K562 (cell line): ENCODE results near the gene NOLC1. TPM values are rescaled to one million over a fixed set of nuclear protein-coding genes. Genes with fewer than 3 reads are reported as not detected.

Experiments used
- ARID2 ChIP-seq: fragments of 450-650 bp; IDR thresholded peaks from 2 replicates; pipeline ENCODE4 v1.6.1; 2017; ENCODE audit warnings: antibody characterized with exemption, mild to moderate bottlenecking
- CBX2 ChIP-seq: fragments of 200-600 bp; sonication (generic); IDR thresholded peaks from one replicate; pipeline ENCODE4 v1.6.1; 2012; ENCODE audit warnings: mild to moderate bottlenecking, low read length, inconsistent platforms; ENCODE audit not compliant: insufficient read depth, poor library complexity, severe bottlenecking
- CHD4 ChIP-seq: fragments of 200-600 bp; sonication (generic); IDR thresholded peaks from 3 replicates; pipeline ENCODE4 v1.6.1; 2012; ENCODE audit warnings: low read depth, mild to moderate bottlenecking, mixed read lengths, low read length, inconsistent platforms; ENCODE audit not compliant: insufficient read depth, insufficient replicate concordance, poor library complexity, severe bottlenecking
- E2F4 ChIP-seq: sonication (generic); formaldehyde crosslinking; IDR thresholded peaks from 2 replicates; pipeline ENCODE4 v1.8.0; 2022; ENCODE audit warnings: mild to moderate bottlenecking, low read depth, missing genetic modification reagents
- ELF2 ChIP-seq: fragments of 250-450 bp; sonication (Bioruptor Pico); IDR thresholded peaks from 2 replicates; pipeline ENCODE4 v1.5.0; 2021; ENCODE audit warnings: mild to moderate bottlenecking
- FOSL1 ChIP-seq: fragments of 200-800 bp; sonication (Bioruptor generic); conservative IDR thresholded peaks from 2 replicates; pipeline ENCODE4 v1.6.1; 2016; ENCODE audit warnings: missing genetic modification characterization, missing compliant biosample characterization
- GATA2 ChIP-seq: sonication (generic); formaldehyde crosslinking; IDR thresholded peaks from 2 replicates; pipeline ENCODE4 v1.4.0; 2020; ENCODE audit warnings: mild to moderate bottlenecking, missing genetic modification reagents
- GTF2A2 ChIP-seq: IDR thresholded peaks from 2 replicates; pipeline ENCODE4 v1.6.1; 2016; ENCODE audit warnings: mild to moderate bottlenecking, missing genetic modification characterization, missing compliant biosample characterization
- HEY1 ChIP-seq: fragments of 250-450 bp; sonication (Bioruptor Pico); IDR thresholded peaks from 2 replicates; pipeline ENCODE4 v1.5.0; 2020; ENCODE audit warnings: mild to moderate bottlenecking, moderate library complexity, borderline replicate concordance
- JUND ChIP-seq, 2 experiments: IDR thresholded peaks; 2 replicates in 1 of 2; 3 replicates in 1 of 2; pipeline ENCODE4 v1.6.1; 2011; ENCODE audit warnings: borderline replicate concordance in 2 of 2, low read depth in 2 of 2, low read length in 2 of 2, improper control_type of control experiment in 1 of 2, missing biosample characterization in 1 of 2, missing genetic modification characterization in 1 of 2, missing genetic modification reagents in 1 of 2
- MNT ChIP-seq, 2 experiments: fragments of 450-650 bp; conservative IDR thresholded peaks; 2 replicates each; pipeline ENCODE4 v1.6.1; 2017; ENCODE audit warnings: mild to moderate bottlenecking in 2 of 2, moderate library complexity in 2 of 2
- MXI1 ChIP-seq: IDR thresholded peaks from 2 replicates; pipeline ENCODE4 v1.6.1; 2011; ENCODE audit warnings: low read depth, mild to moderate bottlenecking, improper control_type of control experiment, low read length
- NRF1 ChIP-seq, 2 experiments: fragments of 450-650 bp; IDR thresholded peaks in 1 of 2; conservative IDR thresholded peaks in 1 of 2; 2 replicates each; pipeline ENCODE4 v1.6.1; 2014; ENCODE audit warnings: mild to moderate bottlenecking in 2 of 2
- PHB2 ChIP-seq: fragments of 450-650 bp; IDR thresholded peaks from 2 replicates; pipeline ENCODE4 v1.6.1; 2017; ENCODE audit warnings: low read depth
- PPARD ChIP-seq: fragments of 250-450 bp; sonication (Bioruptor Pico); IDR thresholded peaks from 2 replicates; pipeline ENCODE4 v1.8.0; 2022; ENCODE audit warnings: inconsistent platforms, mild to moderate bottlenecking, moderate library complexity
- SAFB2 ChIP-seq: fragments of 200-400 bp; formaldehyde crosslinking; IDR thresholded peaks from 2 replicates; pipeline ENCODE4 v1.6.1; 2018; ENCODE audit warnings: borderline replicate concordance, low read length, low read depth, moderate library complexity; ENCODE audit not compliant: severe bottlenecking
- U2AF1 ChIP-seq: fragments of 200-400 bp; formaldehyde crosslinking; optimal IDR thresholded peaks from 2 replicates; pipeline ENCODE3; 2017; ENCODE audit warnings: mild to moderate bottlenecking, low read depth, low read length, moderate library complexity
- ZC3H4 ChIP-seq: sonication (generic); formaldehyde crosslinking; IDR thresholded peaks from 2 replicates; pipeline ENCODE4 v1.9.0; 2021; ENCODE audit warnings: missing genetic modification reagents, borderline replicate concordance
- ZC3H8 ChIP-seq: fragments of 450-650 bp; IDR thresholded peaks from 2 replicates; pipeline ENCODE4 v1.6.1; 2017
- ZFP91 ChIP-seq: sonication (generic); formaldehyde crosslinking; IDR thresholded peaks from 2 replicates; pipeline ENCODE4 v1.8.0; 2022; ENCODE audit warnings: mild to moderate bottlenecking, missing genetic modification reagents
- ZNF143 ChIP-seq: sonication (generic); formaldehyde crosslinking; IDR thresholded peaks from 2 replicates; pipeline ENCODE4 v1.9.0; 2022; ENCODE audit warnings: mild to moderate bottlenecking, missing genetic modification reagents
- ZNF436 ChIP-seq: fragments of 250-450, 450-650 bp; sonication (Bioruptor Pico); formaldehyde crosslinking; IDR thresholded peaks from 2 replicates; pipeline ENCODE4 v1.7.0; 2020; ENCODE audit warnings: mild to moderate bottlenecking
- ZNF445 ChIP-seq: fragments of 250-450 bp; sonication (Bioruptor Pico); IDR thresholded peaks from 2 replicates; pipeline ENCODE4 v1.4.0; 2020; ENCODE audit warnings: low read depth, mild to moderate bottlenecking, moderate library complexity
- ZNF668 ChIP-seq: fragments of 250-450 bp; sonication (Bioruptor Pico); IDR thresholded peaks from 2 replicates; pipeline ENCODE4 v1.8.0; 2022; ENCODE audit warnings: mild to moderate bottlenecking, inconsistent platforms
- polyA plus RNA-seq, 8 experiments: library from polyadenylated mRNA; depleted of rRNA in 4 of 8; stranded (reverse) in 5 of 8; unstranded in 3 of 8; fragments of >200 nt; fragmentation: Nextera tagmentation in 2 of 8; fragmentation: Illumina TruSeq in 1 of 8; extraction: Ambion mirVana in 2 of 8; extraction: Trizol in 1 of 8; gene quantifications; 2 replicates each; pipeline versions ENCODE4 v1.2.1 to v1.2.3, GENCODE V29; 2011 to 2014; ENCODE audit warnings: inconsistent platforms in 1 of 8, missing spikeins in 1 of 8
- total RNA-seq, 7 experiments: library from RNA; depleted of rRNA in 6 of 7; stranded (reverse); fragments of >200 nt in 6 of 7; fragmentation: Illumina TruSeq in 2 of 7; extraction: Trizol in 2 of 7; gene quantifications; 2 replicates each; pipeline versions ENCODE4 v1.2.1 to v1.2.3, GENCODE V29; 2011 to 2021; ENCODE audit warnings: low replicate concordance in 1 of 7

NOLC1 gene
- total and polyA plus RNA-seq, 9 of the 15 experiments (the other 6 are each of a cell fraction or from before 2014, with no cell fraction given) = 102 to 310 (median 165) TPM

- peak; percentile 93 to 96; a peak in 3 of 4 replicates for TF ChIP-seq MNT (conservative IDR thresholded peaks at IDR 0.05)
- no peak for TF ChIP-seq ZC3H4 (CRISPR knock-in tag)
- peak; percentile 66 for TF ChIP-seq ZNF143
- TF ChIP-seq PHB2 = no peak
- TF ChIP-seq ZC3H8 = no peak
- no peak for TF ChIP-seq PPARD (CRISPR knock-in tag)
- TF ChIP-seq ZNF668 (CRISPR knock-in tag) = no peak
- TF ChIP-seq CHD4 = no peak
- TF ChIP-seq ELF2 = no peak
- TF ChIP-seq U2AF1 = no peak
- no peak for TF ChIP-seq ARID2
- TF ChIP-seq HEY1 (CRISPR knock-in tag) = no peak
- peak; percentile 65; the same call in 1 of the 2 replicates for TF ChIP-seq JUND (IDR thresholded peaks at IDR 0.05; ENCODE audit: borderline replicate concordance, low read depth, low read length)
- TF ChIP-seq JUND (tag; IDR thresholded peaks at IDR 0.05; ENCODE audit: borderline replicate concordance, low read depth, low read length) = peak; percentile 80; the same call in 2 of the 3 replicates
- peak; percentile 97 for TF ChIP-seq E2F4 (CRISPR knock-in tag)
- no peak for TF ChIP-seq GTF2A2
- TF ChIP-seq CBX2 = no peak
- no peak for TF ChIP-seq ZNF445 (CRISPR knock-in tag)
- TF ChIP-seq FOSL1 (tag) = peak; percentile 86
- TF ChIP-seq NRF1 (conservative IDR thresholded peaks at IDR 0.05 in 1 of 2, IDR thresholded peaks at IDR 0.05 in 1 of 2) = peak; percentile 88 to 89
- TF ChIP-seq SAFB2 = no peak
- TF ChIP-seq GATA2 = no peak
- no peak for TF ChIP-seq ZNF436
- peak; percentile 60 for TF ChIP-seq MXI1
- no peak for TF ChIP-seq ZFP91 (CRISPR knock-in tag)
Observed at GRCh38 chr10:102151774-102152544, at the start of gene NOLC1 (continued).
